Thymus (tissue), 11 donors: ENCODE results near the gene RUFY4. TPM values are rescaled to one million over a fixed set of nuclear protein-coding genes. Genes with fewer than 3 reads are reported as not detected.
"Not testable (repeated sequence)": the region's sequence is repeated elsewhere in the genome, so short reads cannot be mapped to it uniquely, and the experiment has no call there.

Experiments
- DNase-seq, 9 donors: peaks; one replicate each; pipeline ENCODE4 v3.0.0-alpha.2; 2013; ENCODE audit warnings: low spot score in 9 of 9, low read depth in 6 of 9, missing footprints in 1 of 9
- H3K27ac ChIP-seq, 2 donors: one replicate each; pipeline ENCODE4 v1.5.1; 2013; ENCODE audit warnings: control low read depth in 1 of 2, low read depth in 1 of 2, low read length in 1 of 2, mild to moderate bottlenecking in 1 of 2, moderate library complexity in 1 of 2
- H3K27me3 ChIP-seq, 2 donors: one replicate each; pipeline ENCODE4 v1.5.1; 2013; ENCODE audit warnings: low read length in 1 of 2; ENCODE audit not compliant: control insufficient read depth in 2 of 2, insufficient read depth in 1 of 2
- H3K36me3 ChIP-seq, 2 donors: one replicate each; pipeline ENCODE4 v1.5.1; 2013; ENCODE audit warnings: low read length in 1 of 2, mild to moderate bottlenecking in 1 of 2, moderate library complexity in 1 of 2; ENCODE audit not compliant: control insufficient read depth in 2 of 2, insufficient read depth in 2 of 2
- H3K4me1 ChIP-seq, 2 donors: one replicate each; pipeline ENCODE4 v1.5.1; 2013; ENCODE audit warnings: low read length in 2 of 2; ENCODE audit not compliant: control insufficient read depth in 2 of 2, insufficient read depth in 2 of 2
- H3K4me3 ChIP-seq, 2 donors: one replicate each; pipeline ENCODE4 v1.5.1; 2013; ENCODE audit warnings: low read length in 2 of 2, control low read depth in 1 of 2, mild to moderate bottlenecking in 1 of 2
- H3K9me3 ChIP-seq, 2 donors: one replicate each; pipeline ENCODE4 v1.5.1; 2013; ENCODE audit warnings: low read length in 1 of 2, mild to moderate bottlenecking in 1 of 2; ENCODE audit not compliant: control insufficient read depth in 2 of 2, insufficient read depth in 1 of 2
- WGBS: extraction: QIAGEN DNeasy Blood & Tissue Kit; methylation state at CpG from one replicate; pipeline ENCODE4 v1.1.7; 2013; 5-methylcytosine and 5-hydroxymethylcytosine counted together
- polyA plus RNA-seq: library from polyadenylated mRNA; stranded (reverse); fragments of 200-250 nt; gene quantifications from one replicate; pipeline ENCODE4 v1.2.3, GENCODE V29; 2013
- total RNA-seq: library from RNA; stranded (reverse); fragments of 120-200 nt; gene quantifications from one replicate; pipeline ENCODE4 v1.2.4, GENCODE V29; 2013
- donor health status: healthy.

RUFY4 gene
- total and polyA plus RNA-seq, 2 donors, result 2.6 to 5.4 TPM

DNA sequence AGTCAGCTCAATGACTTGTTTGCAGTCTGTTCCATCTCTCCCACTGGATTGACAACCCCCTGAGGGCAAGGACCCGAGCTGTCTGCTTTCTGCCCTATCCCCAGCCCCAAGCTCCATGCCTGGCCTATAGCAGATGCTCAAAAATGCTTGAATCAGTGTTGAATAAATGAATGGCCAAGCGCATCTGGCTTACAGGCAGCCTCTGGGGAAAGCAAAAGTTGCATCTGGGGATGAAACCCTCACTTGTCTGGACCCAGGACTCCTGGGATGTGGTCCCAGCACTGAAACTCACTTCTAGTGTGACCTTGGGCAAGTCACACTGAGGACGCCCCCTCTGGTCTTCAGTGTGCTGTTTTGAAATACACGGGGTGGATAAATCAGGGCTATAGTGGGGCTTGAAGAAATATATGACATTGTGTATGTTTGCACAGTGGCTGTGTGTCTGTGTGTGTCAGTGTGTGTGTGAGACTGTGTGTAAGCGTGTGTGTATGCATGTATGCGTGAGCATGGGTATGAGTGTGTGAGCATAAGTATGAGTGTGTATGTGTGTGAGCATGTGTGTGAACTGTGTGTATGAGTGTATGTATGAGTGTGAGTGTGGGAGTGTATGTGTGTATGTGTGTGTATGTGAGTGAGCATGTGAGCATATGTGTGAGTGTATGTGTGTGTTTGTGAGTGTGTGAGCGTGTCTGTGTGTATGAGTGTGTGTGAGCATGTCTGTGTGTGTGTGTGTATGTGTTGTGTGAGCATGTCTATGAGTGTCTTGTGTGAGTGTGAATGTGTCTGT, 38.5 kb upstream of the RUFY4 start:
- H3K27ac ChIP-seq, result no peak overlapping the region
- H3K27me3 ChIP-seq, result peaks cover 6 to 31% of the 10 kb centered on the region in 2 donors
- H3K36me3 ChIP-seq, result no peaks in the 10 kb centered on the region
- H3K4me3 ChIP-seq, result no peak overlapping the region
- 96% methylated on average over 7 of the region's 7 CpGs for WGBS
- peaks cover 0 to 8% of the 10 kb centered on the region in 2 donors for H3K4me1 ChIP-seq
- peaks cover 0 to 3% of the 10 kb centered on the region in 2 donors for H3K9me3 ChIP-seq
- no peak for DNase-seq

GRCh38 chr2:218031261-218031660, 37.8 kb upstream of the RUFY4 start:
- Histone ChIP-seq H3K4me1 (peaks cover 0 to 8% of the 10 kb centered on the region in 2 donors), H3K27ac (no peak overlapping the region), H3K9me3 (peaks cover 0 to 3% of the 10 kb centered on the region in 2 donors), H3K27me3 (peaks cover 6 to 31% of the 10 kb centered on the region in 2 donors), H3K36me3 (no peaks in the 10 kb centered on the region), H3K4me3 (no peak overlapping the region)
- no peak for DNase-seq
- 98% methylated on average over 1 of the region's 1 CpG for whole genome bisulfite sequencing

DNA sequence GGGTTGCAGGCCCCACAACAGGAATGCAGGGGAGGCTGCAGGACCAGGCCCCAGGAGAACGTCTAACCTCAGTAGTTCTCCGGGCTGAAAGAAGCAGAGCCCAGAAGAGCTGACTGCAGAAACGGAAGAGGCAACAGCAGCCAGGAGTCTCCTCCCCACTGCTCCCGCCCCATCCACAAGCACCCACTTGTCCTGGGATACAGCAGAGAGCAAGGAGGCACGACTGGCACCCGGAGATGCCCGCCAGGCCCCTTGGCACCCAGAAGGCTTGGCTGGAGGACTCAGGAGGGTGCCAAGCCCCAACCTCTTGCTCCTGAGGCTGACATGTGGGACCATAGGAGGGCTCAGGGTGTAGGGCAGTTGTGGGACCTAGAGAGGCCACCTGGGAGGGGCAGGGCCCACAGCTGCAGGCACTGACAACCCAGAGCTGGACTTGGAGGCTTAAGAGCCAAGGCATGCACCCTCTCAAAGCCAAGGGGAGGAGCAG, 37.2 kb upstream of the RUFY4 start:
- H3K27ac ChIP-seq, result no peak overlapping the region

DNA sequence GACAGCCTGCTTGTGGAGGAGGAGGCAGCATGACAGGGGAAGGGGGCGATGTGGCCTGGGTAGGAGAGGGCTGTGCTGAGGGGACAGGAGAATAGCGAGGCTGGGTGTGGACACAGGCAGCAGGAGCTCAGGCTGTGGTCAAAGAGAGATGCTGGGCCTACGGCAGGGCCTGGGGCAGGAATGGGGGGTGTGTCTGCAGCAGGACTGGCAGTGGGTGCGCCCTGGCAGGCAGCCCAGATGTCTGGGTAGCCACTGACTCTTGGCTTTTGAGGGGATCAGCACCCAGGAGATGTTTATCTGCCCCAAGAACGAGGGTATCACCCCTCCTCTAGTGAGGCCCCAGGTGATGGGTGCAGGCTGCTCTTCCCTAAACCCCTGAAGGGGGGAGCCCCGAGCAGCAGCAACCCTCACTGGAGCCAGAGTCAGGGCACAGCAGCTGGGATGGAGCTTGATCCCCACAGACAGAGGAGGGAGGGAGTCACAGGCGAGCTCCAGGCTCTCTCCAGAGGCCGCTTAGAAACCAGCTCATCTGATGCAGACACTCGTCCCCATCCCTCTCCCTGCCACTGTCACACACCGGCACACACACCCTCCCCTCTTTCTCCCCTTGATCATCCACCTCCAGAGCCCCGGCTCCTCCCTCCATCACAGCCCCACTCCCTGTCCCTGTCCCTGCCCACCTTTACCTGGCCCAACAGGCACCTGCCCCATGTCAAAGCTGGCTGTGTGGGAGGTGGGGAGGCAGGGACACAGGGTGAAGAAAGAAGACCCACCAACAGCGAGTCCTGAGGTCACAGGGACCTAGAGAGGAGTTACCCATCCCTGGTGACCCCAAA, 36.5 kb upstream of the RUFY4 start:
- H3K27me3 ChIP-seq, result peaks cover 6 to 31% of the 10 kb centered on the region in 2 donors
- DNase-seq, result no peak
- no peaks in the 10 kb centered on the region for H3K36me3 ChIP-seq
- H3K4me3 ChIP-seq, result no peak overlapping the region
- peaks cover 0 to 3% of the 10 kb centered on the region in 2 donors for H3K9me3 ChIP-seq
- H3K4me1 ChIP-seq, result peaks cover 0 to 8% of the 10 kb centered on the region in 2 donors
- H3K27ac ChIP-seq, result no peak overlapping the region
- WGBS, result 86% methylated on average over 12 of the region's 12 CpGs

More for the DNA sequence above, 37.2 kb upstream of the RUFY4 start:
- Histone ChIP-seq H3K4me1 (peaks cover 0 to 8% of the 10 kb centered on the region in 2 donors), H3K4me3 (no peak overlapping the region), H3K9me3 (peaks cover 0 to 3% of the 10 kb centered on the region in 2 donors), H3K27me3 (peaks cover 6 to 31% of the 10 kb centered on the region in 2 donors), H3K36me3 (no peaks in the 10 kb centered on the region)
- DNase-seq, result no peak
- WGBS, result 93% methylated on average over 7 of the region's 7 CpGs

- DNase-seq, result no peak
- H3K4me3 ChIP-seq, result no peak overlapping the region
- H3K9me3 ChIP-seq, result peaks cover 0 to 3% of the 10 kb centered on the region in 2 donors
- WGBS, result 86% methylated on average over 1 of the region's 1 CpG
- peaks cover 0 to 8% of the 10 kb centered on the region in 2 donors for H3K4me1 ChIP-seq
- no peaks in the 10 kb centered on the region for H3K36me3 ChIP-seq
- peaks cover 6 to 31% of the 10 kb centered on the region in 2 donors for H3K27me3 ChIP-seq
- no peak overlapping the region for H3K27ac ChIP-seq
Observed at GRCh38 chr2:218033208-218033589, 35.9 kb upstream of the RUFY4 start.

DNA sequence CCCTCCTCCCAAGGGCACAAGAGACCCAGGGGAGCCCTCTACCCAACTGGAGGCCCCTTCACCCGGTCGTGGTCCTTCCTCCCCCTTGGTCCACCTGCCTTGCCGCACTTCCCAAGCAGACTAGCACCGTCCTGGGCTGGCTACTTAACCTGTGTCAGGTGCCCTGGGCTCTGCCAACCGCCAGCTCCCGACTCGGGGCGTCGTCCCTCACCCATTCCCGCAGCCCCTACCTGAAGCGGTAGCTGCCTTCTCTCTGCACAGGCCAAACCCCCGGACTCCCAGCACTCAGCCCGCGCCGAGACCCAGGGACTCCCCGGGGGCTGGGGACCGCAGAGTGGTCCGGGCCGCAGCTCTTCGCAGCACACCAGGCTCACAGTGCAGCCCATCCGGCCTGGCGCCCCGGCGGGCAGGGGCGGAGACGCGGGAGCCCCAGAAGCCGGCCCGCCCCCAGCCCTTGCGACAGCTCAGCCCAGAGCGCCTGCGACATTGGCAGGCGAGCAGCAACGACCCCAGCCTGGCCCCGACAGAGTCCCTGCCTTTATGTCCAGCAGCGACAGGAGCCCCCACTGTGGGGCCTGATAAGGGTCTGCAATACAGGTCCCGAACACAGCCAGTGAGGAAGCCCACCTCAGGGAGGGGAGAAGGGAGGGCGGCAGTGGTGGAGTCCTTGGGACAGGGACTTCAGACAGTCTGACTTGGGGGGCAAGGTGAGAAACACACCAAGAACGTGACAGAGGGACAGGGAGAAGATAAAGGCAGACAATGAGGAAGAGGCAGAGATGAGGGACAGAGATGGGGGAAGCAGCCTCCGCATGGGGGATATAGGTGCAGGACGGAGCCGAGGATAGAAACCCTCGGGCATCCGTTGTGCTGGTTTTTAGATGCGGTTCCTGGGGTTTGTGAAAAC, 35.2 kb upstream of the RUFY4 start:
- peak overlapping the region in 1 of 2 donors; percentile 25 for H3K27ac ChIP-seq
- H3K4me3 ChIP-seq, result peak overlapping the region in 1 of 2 donors; percentile 8
- H3K4me1 ChIP-seq, result peaks cover 0 to 8% of the 10 kb centered on the region in 2 donors
- no peaks in the 10 kb centered on the region for H3K36me3 ChIP-seq
- H3K9me3 ChIP-seq, result peaks cover 0 to 3% of the 10 kb centered on the region in 2 donors
- 58% methylated on average over 45 of the region's 45 CpGs for WGBS
- DNase-seq, result no peak
- H3K27me3 ChIP-seq, result peaks cover 6 to 35% of the 10 kb centered on the region in 2 donors

- not testable (repeated sequence) for H3K4me1 ChIP-seq, H3K27ac ChIP-seq
- 23% methylated on average over 24 of the region's 24 CpGs for WGBS
Observed at GRCh38 chr2:218034497-218035213, 34.4 kb upstream of the RUFY4 start.

DNA sequence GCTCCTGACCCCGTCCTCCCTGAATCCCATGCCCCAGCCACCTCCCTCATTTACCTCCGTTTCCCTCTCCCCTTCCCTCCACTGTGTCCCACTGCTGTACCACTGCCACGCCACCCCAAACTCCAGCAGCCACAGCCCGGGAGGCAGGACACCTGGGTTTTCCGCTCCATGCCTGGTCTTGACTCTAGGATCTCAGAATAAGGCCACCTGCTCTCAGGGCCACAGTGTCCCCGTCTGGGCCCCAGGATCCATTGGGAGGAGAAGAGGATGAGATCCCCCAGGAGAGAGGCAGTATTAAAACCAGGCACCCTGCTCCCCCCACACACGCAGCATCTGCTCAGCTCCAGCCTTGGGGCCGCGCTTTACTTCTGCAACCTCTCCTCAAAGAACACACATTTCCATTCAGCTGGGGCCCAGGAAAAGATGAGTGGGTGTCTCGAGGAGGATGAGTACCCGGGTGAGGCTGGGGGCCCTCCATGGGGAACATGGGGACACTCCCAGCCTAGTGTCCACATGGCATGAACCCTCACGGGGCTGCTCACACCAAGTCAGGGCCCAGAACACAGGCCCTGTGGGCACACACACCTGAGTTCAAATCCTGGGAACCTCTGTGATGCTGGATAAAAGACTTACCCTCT, 33.5 kb upstream of the RUFY4 start:
- 92% methylated on average over 12 of the region's 12 CpGs for WGBS
- Histone ChIP-seq H3K36me3 (no peaks in the 10 kb centered on the region), H3K27ac (no peak overlapping the region), H3K4me1 (peaks cover 0 to 8% of the 10 kb centered on the region in 2 donors), H3K9me3 (peaks cover 0 to 3% of the 10 kb centered on the region in 2 donors), H3K4me3 (no peak overlapping the region), H3K27me3 (peaks cover 6 to 42% of the 10 kb centered on the region in 2 donors)
- DNase-seq, result no peak

More at GRCh38 chr2:218034497-218035213, 34.4 kb upstream of the RUFY4 start:
- not testable (repeated sequence) for H3K9me3 ChIP-seq, H3K36me3 ChIP-seq
- Histone ChIP-seq H3K27me3 (peaks cover 6 to 42% of the 10 kb centered on the region in 2 donors), H3K4me3 (peak overlapping the region; percentile 8 to 18)
- peak; percentile 32 to 83 (median 68) for DNase-seq
